CD14-positive monocyte (primary cell): ENCODE data around the gene GRK3. TPM values are rescaled to one million over a fixed set of nuclear protein-coding genes. Genes with fewer than 3 reads are reported as not detected.
A peak's percentile ranks its signal among the peaks of the same experiment; 100 is the strongest.

Experiments
- DNase-seq, 3 donors: peaks; one replicate each; pipeline ENCODE4 v3.0.0-alpha.2; 2011 to 2022
- H2AFZ ChIP-seq: 2 replicates; pipeline ENCODE4 v1.6.0; 2012; ENCODE audit warnings: mild to moderate bottlenecking, low read depth, low read length, inconsistent platforms; ENCODE audit not compliant: insufficient read depth, poor library complexity, severe bottlenecking
- H3K27ac ChIP-seq, 2 donors: 1 replicate in 1 of 2; 2 replicates in 1 of 2; pipeline ENCODE4 v1.5.1; 2012 to 2013; ENCODE audit warnings: low read length in 2 of 2, control low read depth in 1 of 2, inconsistent platforms in 1 of 2, low read depth in 1 of 2, mild to moderate bottlenecking in 1 of 2
- H3K27me3 ChIP-seq, 2 donors: one replicate each; pipeline versions ENCODE4 v1.6.0 to v1.6.1; 2011 to 2013; ENCODE audit warnings: low read length in 2 of 2; ENCODE audit not compliant: control insufficient read depth in 2 of 2, insufficient read depth in 2 of 2
- H3K36me3 ChIP-seq, 2 donors: replicated peaks in 1 of 2; 1 replicate in 1 of 2; 2 replicates in 1 of 2; pipeline versions ENCODE4 v1.5.1 to v1.6.1; 2012 to 2013; ENCODE audit warnings: low read length in 2 of 2, control low read depth in 1 of 2, inconsistent platforms in 1 of 2, mild to moderate bottlenecking in 1 of 2; ENCODE audit not compliant: insufficient read depth in 2 of 2, control insufficient read depth in 1 of 2
- H3K4me1 ChIP-seq, 2 donors: 1 replicate in 1 of 2; 2 replicates in 1 of 2; pipeline versions ENCODE4 v1.5.1 to v1.6.1; 2012 to 2013; ENCODE audit warnings: low read length in 2 of 2, control low read depth in 1 of 2, inconsistent platforms in 1 of 2, mild to moderate bottlenecking in 1 of 2, moderate library complexity in 1 of 2; ENCODE audit not compliant: insufficient read depth in 2 of 2, control insufficient read depth in 1 of 2
- H3K4me2 ChIP-seq: replicated peaks from 2 replicates; pipeline ENCODE3; 2012; ENCODE audit warnings: low read length, moderate library complexity, mild to moderate bottlenecking; ENCODE audit not compliant: poor library complexity, severe bottlenecking; ENCODE audit errors: extremely low read depth
- H3K4me3 ChIP-seq, 3 experiments: fragments of 200-600 bp in 1 of 3; sonication (generic) in 1 of 3; replicated peaks in 1 of 3; 1 replicate in 2 of 3; 2 replicates in 1 of 3; pipeline ENCODE4 v1.5.1; 2011 to 2013; ENCODE audit warnings: low read length in 3 of 3, mild to moderate bottlenecking in 3 of 3, control low read depth in 2 of 3, low read depth in 2 of 3, inconsistent platforms in 1 of 3, moderate library complexity in 1 of 3
- H3K79me2 ChIP-seq: 2 replicates; pipeline ENCODE4 v1.6.0; 2012; ENCODE audit warnings: mild to moderate bottlenecking, control low read depth, inconsistent platforms, low read length, moderate library complexity; ENCODE audit not compliant: insufficient read depth
- H3K9ac ChIP-seq: 2 replicates; pipeline ENCODE4 v1.6.0; 2017; ENCODE audit warnings: low read length, mild to moderate bottlenecking; ENCODE audit not compliant: insufficient read depth, poor library complexity, severe bottlenecking
- H3K9me3 ChIP-seq, 2 donors: replicated peaks in 1 of 2; 1 replicate in 1 of 2; 2 replicates in 1 of 2; pipeline versions ENCODE4 v1.5.1 to v1.6.1; 2012 to 2013; ENCODE audit warnings: low read length in 2 of 2, control low read depth in 1 of 2; ENCODE audit not compliant: control insufficient read depth in 1 of 2, insufficient read depth in 1 of 2
- H4K20me1 ChIP-seq: 2 replicates; pipeline ENCODE4 v1.6.0; 2012; ENCODE audit warnings: mild to moderate bottlenecking, low read length, control low read depth, moderate library complexity; ENCODE audit not compliant: insufficient read depth
- H3K27ac Mint-ChIP-seq, 7 donors: one replicate each; pipeline ENCODE4 v1.8.0; 2020; ENCODE audit warnings: mild to moderate bottlenecking in 7 of 7, mixed read lengths in 7 of 7, moderate library complexity in 6 of 7, inconsistent platforms in 2 of 7
- H3K27me3 Mint-ChIP-seq, 3 donors: one replicate each; pipeline ENCODE4 v1.8.0; 2021 to 2022; ENCODE audit warnings: low read depth in 3 of 3, mild to moderate bottlenecking in 3 of 3, mixed read lengths in 3 of 3, moderate library complexity in 3 of 3, inconsistent platforms in 1 of 3
- H3K36me3 Mint-ChIP-seq, 2 donors: one replicate each; pipeline ENCODE4 v1.8.0; 2020; ENCODE audit warnings: mixed read lengths in 2 of 2, inconsistent platforms in 1 of 2, mild to moderate bottlenecking in 1 of 2
- H3K4me1 Mint-ChIP-seq: one replicate; pipeline ENCODE4 v1.8.0; 2020; ENCODE audit warnings: mild to moderate bottlenecking, mixed read lengths
- H3K4me3 Mint-ChIP-seq, 2 donors: one replicate each; pipeline ENCODE4 v1.8.0; 2020; ENCODE audit warnings: mild to moderate bottlenecking in 2 of 2, mixed read lengths in 2 of 2, moderate library complexity in 1 of 2
- H3K9me3 Mint-ChIP-seq, 7 donors: one replicate each; pipeline ENCODE4 v1.8.0; 2020 to 2022; ENCODE audit warnings: mixed read lengths in 7 of 7, mild to moderate bottlenecking in 6 of 7, moderate library complexity in 6 of 7, inconsistent platforms in 2 of 7
- CTCF ChIP-seq: fragments of 200-600 bp; IDR thresholded peaks from one replicate; pipeline ENCODE4 v1.8.0; 2022; ENCODE audit warnings: antibody characterized with exemption, mild to moderate bottlenecking
- WGBS: methylation state at CpG from one replicate; pipeline ENCODE4 v1.1.5; 2013; ENCODE audit warnings: missing lambda C conversion rate; ENCODE audit not compliant: insufficient coverage; 5-methylcytosine and 5-hydroxymethylcytosine counted together
- intact Hi-C, 2 donors: fragments of 100-400 bp; cut with micrococcal nuclease; formaldehyde crosslinking; loops; one replicate each; pipeline versions ENCODE4 v1.15.0 to v1.15.1; 2023
- polyA plus RNA-seq, 3 donors: library from polyadenylated mRNA; depleted of rRNA in 1 of 3; unstranded in 2 of 3; stranded (reverse) in 1 of 3; fragments of 300-500 nt in 2 of 3; fragments of >200 nt in 1 of 3; fragmentation: Illumina TruSeq in 2 of 3; gene quantifications; 1 replicate in 2 of 3; 2 replicates in 1 of 3; pipeline ENCODE4 v1.2.3, GENCODE V29; 2012 to 2021

GRK3 gene
- polyA plus RNA-seq, 3 donors = 8.3 to 33.3 (median 9.6) TPM

DNA sequence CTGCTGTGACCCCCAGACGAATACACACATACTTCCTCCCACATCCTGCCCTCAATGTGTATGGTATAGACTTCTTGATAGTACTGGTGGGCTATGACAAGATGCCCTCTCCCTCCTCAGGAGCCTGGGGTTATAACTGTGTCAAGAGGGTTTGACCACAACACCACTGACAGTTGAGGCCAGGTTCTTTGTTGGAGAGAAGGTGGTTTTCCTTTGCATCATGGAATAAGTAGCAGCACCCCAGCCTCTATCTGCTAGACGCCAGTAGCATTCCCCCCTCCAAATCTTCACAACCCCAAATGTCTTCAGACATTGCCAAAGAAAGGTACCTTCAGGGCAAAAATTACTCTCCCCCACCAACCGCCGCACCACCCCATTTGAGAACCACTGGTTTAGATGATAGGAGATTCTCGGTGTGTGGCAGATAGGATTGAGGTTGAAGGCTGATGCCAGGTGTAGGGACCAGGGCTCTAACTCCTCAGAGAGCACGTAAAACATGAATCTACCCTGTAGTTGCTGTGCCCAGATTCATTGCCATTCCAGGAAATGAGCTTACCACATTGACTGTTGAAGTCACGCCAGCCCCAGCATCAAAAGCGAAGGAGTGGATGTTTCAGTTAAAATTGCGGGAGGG is 172.0 kb downstream of the GRK3 start:
- Histone ChIP-seq H3K4me2 (no peak overlapping the region), H3K79me2 (no peaks in the 10 kb centered on the region), H3K4me3 (no peak overlapping the region), H3K27ac (no peak overlapping the region), H2AFZ (no peak overlapping the region), H4K20me1 (no peaks in the 10 kb centered on the region), H3K36me3 (no peaks in the 10 kb centered on the region), H3K27me3 (no peaks in the 10 kb centered on the region), H3K4me1 (no peaks in the 10 kb centered on the region), H3K9me3 (no peaks in the 10 kb centered on the region), H3K9ac (no peak overlapping the region)
- Mint-ChIP-seq H3K27ac (no peak overlapping the region), H3K27me3 (peaks cover 0 to 13% (median 4%) of the 10 kb centered on the region in 3 donors), H3K4me3 (no peak overlapping the region), H3K9me3 (no peaks in the 10 kb centered on the region), H3K4me1 (peaks cover 7% of the 10 kb centered on the region), H3K36me3 (no peaks in the 10 kb centered on the region)
- DNase-seq = no peak
- 20% methylated on average over 1 of the region's 9 CpGs for WGBS
- TF ChIP-seq CTCF = no peak
- intact Hi-C loops = no loop called here

DNA sequence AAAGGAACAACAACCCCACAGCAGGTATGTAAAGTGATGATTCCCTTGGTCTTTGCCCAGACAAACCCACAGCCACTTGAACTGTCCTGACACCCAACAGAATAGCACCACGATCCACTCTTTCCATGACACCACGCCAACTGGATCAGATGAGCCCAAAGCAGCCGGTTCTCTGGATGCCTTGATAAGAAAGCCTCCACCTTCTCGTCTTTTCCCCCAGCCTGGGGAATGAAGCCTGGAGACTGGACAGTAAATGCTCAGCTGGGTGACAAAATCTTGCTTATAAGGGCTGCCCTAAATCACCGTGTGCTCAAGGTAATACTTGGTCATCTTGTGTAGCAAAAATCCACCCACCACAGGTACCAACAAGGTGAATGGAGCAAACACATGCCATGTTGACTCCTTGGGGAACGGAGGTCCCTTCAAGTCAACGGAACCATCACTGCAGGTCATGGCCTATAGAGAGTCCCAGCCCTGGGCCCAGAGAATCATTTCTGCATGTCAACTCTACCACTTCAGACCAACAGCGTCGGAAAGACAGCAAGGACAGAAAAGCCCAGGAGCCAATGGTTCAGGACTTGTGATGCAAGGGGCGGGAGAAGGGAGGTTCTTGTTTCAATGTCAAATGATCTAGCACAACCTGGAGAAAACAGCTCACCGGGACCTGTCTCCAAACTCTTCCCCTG is 175.3 kb downstream of the GRK3 start:
- Histone ChIP-seq H3K4me1 (no peaks in the 10 kb centered on the region), H3K27ac (no peak overlapping the region), H3K9me3 (no peaks in the 10 kb centered on the region), H3K4me2 (no peak overlapping the region), H3K36me3 (no peaks in the 10 kb centered on the region), H3K9ac (no peak overlapping the region), H4K20me1 (no peaks in the 10 kb centered on the region), H3K79me2 (no peaks in the 10 kb centered on the region), H3K4me3 (no peak overlapping the region), H3K27me3 (no peaks in the 10 kb centered on the region), H2AFZ (no peak overlapping the region)
- Mint-ChIP-seq H3K36me3 (no peaks in the 10 kb centered on the region), H3K27me3 (peaks cover 4 to 11% (median 7%) of the 10 kb centered on the region in 3 donors), H3K9me3 (no peaks in the 10 kb centered on the region), H3K4me3 (no peak overlapping the region), H3K27ac (peak overlapping the region in 1 of 7 donors; percentile 25), H3K4me1 (peaks cover 7% of the 10 kb centered on the region)
- TF ChIP-seq CTCF = no peak
- no peak for DNase-seq
- intact Hi-C loops = loop anchor here in 1 of 2 donors (10.0 kb wide), 1 partner anchor 65 kb away; no protein-coding TSS in a partner anchor
- 96% methylated on average over 4 of the region's 11 CpGs for WGBS
